GM18507 (cell line): ENCODE measurements around the gene CRABP2.
A peak's percentile ranks its signal among the peaks of the same experiment; 100 is the strongest.

ENCODE experiments used
- DNase-seq: peaks from one replicate; pipeline ENCODE4 v3.0.0; 2011; ENCODE audit warnings: low read depth; ENCODE audit not compliant: insufficient read length; ENCODE audit errors: extremely low spot score
- FAIRE-seq: peaks from 2 replicates; lab custom pipeline; 2011; peaks lifted over from hg19 to GRCh38; lab: Jason Lieb, UNC

CRABP2 gene

DNA sequence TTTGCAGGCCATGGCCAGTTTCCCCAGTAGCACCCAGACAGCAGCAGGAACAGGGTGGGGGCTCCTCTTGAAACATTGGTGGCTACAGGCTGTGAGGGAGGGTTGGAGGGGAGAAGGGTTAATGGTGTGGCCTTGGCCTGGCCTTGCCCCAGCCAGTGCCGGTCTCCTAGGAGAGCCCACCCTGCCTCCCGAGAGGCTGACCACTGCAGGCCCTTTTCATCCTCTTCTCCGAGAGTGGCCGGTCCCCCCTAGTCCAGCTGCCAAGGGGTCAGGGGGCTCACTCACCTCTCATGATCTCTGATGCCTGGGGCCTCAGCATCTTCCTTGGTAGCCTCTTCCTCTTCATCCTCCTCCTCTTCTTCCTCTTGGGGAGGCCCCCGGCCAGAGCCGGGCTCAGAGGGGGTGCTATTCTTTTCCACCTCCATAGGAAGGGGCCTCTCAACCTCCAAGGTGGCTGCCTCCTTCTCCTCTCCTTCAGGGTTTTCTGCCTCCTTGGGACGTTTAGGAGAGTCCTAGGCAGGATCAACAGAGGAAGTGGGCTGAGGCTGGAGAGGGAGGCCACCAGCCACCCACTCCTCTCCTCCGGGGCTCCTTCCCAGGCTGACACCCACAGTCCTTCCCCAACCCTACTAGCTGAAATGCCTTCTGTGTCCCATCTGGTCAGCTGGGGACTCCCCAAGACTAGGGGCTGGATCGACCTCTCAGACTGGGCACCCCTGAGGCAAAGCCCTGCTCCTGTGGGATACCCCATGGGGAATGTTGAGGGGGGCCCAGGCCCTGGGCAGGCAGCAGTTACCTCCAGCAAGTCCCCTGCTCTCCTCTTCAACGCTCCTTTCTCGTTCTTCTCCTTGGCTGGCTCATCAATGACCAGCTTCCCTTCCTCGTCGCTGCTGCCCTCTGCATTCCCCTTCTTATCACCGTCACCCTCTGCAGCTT lies 38.3 kb upstream of the CRABP2 start:
- FAIRE-seq (no peak), DNase-seq (no peak)

GRCh38 chr1:156742801-156743200 lies 37.4 kb upstream of the CRABP2 start:
- no peak for DNase-seq
- no peak for FAIRE-seq

DNA sequence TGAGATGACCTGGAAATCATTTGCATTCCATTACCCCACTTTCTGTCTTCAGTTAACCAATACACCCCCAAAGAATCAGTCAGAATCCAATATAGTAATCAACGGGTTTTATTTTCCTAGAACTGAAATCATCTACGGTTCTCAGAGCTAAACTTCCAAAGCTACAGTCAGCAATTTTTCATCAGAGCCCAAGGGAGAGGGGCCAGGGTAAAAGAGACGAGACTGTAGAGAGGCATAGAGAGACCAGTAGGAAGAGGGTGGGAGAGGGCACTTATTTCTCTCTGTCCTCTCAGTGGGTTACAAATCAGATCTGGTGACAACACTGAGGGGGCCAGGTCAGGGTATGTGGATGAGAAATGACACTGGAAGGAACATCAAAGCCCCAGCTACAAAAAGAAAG lies 36.6 kb upstream of the CRABP2 start:
- no peak for FAIRE-seq
- DNase-seq = no peak

DNA sequence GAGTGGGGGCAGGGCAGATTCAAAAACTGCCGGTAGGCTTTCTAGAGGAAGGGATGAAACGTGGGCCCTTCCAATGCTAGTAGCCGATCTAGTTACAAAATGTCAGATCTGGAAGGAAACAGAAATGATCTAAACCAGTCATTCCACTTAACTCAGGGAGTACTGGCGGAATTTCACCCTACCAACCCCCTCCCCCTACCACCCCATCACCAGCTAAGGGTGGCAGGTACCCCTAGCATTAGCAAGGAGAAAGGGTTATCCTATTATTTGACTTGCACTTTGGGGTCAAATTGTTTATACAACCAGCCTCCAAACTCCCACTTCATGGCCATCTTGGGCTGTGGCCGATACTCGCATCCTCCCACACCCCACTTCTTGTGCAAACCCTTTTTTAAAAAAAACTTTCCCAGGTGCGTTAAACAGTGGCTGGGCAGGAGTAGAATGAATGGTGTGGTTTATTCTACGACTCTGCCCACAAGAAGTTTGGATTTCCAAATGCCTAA lies 36.1 kb upstream of the CRABP2 start:
- FAIRE-seq = no peak
- no peak for DNase-seq

GRCh38 chr1:156740741-156741480 lies 35.5 kb upstream of the CRABP2 start, which contains the start of gene MRPL24:
TSS of gene MRPL24 (minus strand) at chr1:156741088. CDS start at chr1:156738704, 2,384 bp downstream.
- FAIRE-seq = peak; percentile 100
- DNase-seq = peak; percentile 91

DNA sequence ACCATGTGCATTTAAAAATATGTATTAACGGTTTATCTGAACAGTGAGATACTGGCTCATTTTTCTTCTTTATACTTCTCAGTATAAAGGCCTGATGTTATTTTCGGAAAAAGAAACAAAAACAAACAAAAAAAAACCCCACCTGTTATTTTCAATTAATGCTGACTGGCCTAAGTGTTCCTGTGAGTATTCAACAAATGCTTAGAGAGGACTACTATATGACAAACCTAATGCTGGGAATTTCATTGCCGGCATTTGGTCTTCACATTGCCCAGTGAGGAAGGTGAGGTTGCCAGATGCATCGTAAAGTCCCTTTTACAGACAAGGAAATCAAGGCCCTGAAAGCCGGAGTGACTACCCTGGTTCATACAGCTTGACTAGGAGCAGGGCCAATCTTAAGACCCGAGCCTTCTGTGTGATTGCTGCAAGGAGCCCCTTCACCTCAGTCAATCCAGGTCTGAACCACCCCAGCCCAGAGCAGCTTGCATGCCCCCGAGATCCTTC lies 34.9 kb upstream of the CRABP2 start:
- no peak for DNase-seq

DNA sequence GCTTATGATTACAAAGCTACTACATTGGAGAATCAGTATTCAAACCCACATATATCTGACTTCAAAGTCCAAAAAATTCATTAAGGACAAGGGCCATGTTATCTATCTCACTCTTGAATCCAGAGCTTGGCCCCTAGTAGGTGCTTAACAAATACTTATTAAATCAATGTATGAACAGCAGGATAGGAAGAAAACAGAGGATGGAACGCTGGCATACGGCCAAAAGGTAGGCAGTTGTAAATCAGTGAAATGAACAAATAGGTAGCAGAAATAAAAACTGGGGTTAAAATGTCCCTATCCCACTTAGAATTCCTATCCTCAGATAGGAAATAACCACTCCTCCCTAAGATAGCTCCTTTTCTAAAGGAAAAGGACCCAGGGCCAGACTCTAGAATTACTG lies 33.5 kb upstream of the CRABP2 start:
- FAIRE-seq = no peak
- DNase-seq = no peak

More for the DNA sequence above, 34.9 kb upstream of the CRABP2 start:
- FAIRE-seq = no peak

DNA sequence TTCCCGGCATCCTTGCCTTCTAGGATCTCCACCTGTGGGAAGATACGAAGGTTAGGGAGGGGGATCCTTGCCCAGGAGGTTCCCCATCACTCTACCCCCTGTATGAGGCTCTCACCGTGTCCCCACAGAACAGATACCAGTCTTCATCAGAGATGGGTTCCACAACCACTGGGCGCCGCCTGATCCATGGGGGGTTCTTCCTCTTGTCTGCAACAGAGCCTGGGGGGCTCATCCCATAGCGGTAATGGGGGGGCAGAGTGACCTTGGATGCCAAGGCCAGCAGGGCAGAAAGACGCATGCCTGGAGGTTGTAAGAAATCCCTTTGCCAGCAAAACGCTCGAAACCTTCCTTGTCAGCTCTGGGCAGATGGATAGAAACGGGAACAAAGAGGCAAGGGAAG lies 33.0 kb upstream of the CRABP2 start:
- DNase-seq = no peak
- no peak for FAIRE-seq

- FAIRE-seq (no peak), DNase-seq (no peak)
Measured at GRCh38 chr1:156733989-156734584, 28.7 kb upstream of the CRABP2 start.

- DNase-seq (peak; percentile 84), FAIRE-seq (peak; percentile 92)
Measured at GRCh38 chr1:156728599-156729462, 23.4 kb upstream of the CRABP2 start, which contains the start of gene ISG20L2. TSS of gene ISG20L2 (minus strand) at chr1:156728766. CDS start at chr1:156727652, 1,114 bp downstream.

- DNase-seq (peak; percentile 69), FAIRE-seq (peak; percentile 59)
Measured at GRCh38 chr1:156727926-156728598, 22.7 kb upstream of the CRABP2 start, which contains the start of gene METTL25B. TSS of gene METTL25B (plus strand) at chr1:156728469. CDS start at chr1:156729105, 636 bp downstream.

DNA sequence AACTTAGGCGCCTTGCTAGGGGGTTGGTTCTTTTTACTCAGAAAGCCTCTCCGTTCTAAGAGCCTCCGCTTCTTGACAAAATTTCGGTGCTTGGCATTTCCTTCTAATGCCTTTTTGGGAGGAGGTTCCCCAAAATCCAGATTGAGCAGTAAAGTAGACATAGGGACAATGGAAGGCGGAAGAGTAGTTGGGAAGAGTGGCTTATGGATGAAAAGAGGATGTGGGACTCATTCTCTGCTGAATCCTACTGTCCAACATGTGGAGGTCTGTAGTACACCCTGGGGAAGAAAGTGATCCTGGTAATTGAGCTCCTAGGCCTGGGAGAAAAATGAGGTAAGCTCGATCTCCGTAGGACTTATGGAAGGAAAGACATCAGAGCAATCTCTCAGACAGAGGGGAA lies 22.1 kb upstream of the CRABP2 start:
- DNase-seq (no peak), FAIRE-seq (no peak)

GRCh38 chr1:156726549-156727226 lies 21.3 kb upstream of the CRABP2 start:
- DNase-seq = no peak
- FAIRE-seq = peak; percentile 72

DNA sequence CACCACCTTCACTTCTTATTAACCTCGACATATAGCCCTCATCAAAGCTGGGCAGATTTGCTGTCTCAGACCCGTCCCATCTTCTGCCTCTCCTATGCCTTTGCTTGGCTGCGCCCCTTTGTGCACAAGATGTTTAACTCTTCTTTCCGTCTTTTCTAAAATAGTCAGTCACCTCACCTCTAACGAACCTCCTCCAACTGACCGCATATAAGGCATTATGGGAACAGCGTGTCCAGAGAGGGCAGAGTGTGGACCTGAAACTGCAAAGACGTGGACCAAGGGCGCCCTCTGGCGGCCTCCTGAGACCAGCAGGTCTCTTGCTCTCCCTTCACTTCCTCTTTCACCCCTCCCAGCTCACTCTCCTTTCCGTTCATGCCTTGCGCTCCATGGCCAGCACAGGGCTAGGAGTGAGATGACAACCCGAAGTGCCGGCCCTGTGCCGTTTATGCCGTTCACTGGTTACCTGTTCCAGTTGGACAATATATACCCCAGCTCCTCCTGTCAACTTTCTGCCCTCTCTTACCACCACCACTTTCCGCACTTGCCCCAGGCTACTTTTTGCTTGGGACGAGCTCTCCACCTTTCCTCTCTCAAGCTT lies 20.4 kb upstream of the CRABP2 start:
- FAIRE-seq (peak; percentile 90), DNase-seq (peak; percentile 51)

- FAIRE-seq = no peak
- no peak for DNase-seq
Measured at GRCh38 chr1:156721535-156721934, 16.2 kb upstream of the CRABP2 start.

DNA sequence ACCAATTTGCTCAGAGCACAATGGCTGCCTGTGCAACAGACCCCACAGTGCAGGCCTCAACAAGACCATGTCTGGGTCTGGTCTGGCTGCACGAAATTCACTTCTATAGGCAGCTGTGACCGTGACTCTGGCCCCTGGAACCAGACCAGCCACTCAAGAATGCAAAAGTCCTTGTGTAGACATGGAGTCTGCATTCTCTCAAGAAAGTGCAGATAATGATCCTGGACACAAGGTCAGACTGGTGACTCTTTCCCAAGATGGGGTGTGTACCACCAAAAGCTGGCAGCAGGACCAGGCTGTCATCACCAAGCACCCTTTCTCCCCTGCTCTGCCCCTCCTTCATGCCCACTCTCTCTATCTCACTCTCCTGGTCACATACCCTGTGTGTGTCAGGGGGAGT lies 15.7 kb upstream of the CRABP2 start:
- FAIRE-seq (no peak), DNase-seq (no peak)

DNA sequence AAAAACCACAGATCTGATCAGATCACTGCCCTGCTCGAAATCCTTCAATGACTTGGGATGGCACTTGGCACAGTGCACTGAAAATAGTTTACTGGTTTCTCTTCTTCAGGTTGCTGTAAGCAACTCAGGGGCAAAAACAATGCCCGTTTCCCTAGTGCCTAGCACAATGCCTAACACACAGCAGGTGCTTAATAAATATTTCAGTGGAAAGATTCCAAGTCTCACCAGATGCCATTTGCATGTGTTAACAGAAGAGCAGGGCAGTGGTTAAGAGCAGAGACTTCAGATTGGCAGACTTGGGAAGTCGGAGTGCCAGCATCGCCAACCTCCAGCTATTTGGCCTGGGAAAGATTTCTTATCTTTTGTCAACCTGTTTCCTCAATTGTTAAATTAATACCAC lies 12.0 kb upstream of the CRABP2 start:
- FAIRE-seq (no peak), DNase-seq (no peak)
